Activated CD4-positive, CD25-positive, alpha-beta regulatory T cell treated with anti-CD3 and anti-CD28 coated beads, Interleukin-2, amount 50 U/mL, for 72 hours (primary cell): ENCODE data around the gene MYO15A.
A peak's percentile ranks its signal among the peaks of the same experiment; 100 is the strongest.

Experiments
- DNase-seq: peaks from one replicate; pipeline ENCODE4 v3.0.0; 2021

Gene MYO15A

GRCh38 chr17:18108401-18109312, at the start of gene MYO15A:
MYO15A (plus strand) TSS chr17:18108756; CDS start chr17:18118801, 10,045 bp downstream.
- DNase-seq: no peak

DNA sequence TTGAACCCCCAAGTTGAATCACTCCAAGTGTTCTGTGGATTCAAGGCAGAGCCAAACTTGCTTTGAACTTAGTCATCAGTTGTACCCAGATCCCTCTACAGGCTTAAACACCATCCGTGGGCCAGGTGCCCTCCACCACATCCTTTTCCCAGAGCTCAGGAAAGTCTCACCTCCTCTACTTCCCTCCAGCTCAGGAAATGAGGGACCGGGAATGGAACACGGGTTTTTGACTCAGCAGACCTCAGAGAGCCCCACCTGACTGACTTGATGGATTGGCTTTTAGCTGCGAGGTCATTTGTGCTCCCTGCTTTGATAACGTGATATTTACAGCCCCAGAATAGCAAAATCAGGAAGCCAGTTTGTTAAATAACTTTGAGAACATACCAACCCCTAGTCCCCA, 49.3 kb upstream of the MYO15A start:
- no peak for DNase-seq

- DNase-seq: no peak
Observed at GRCh38 chr17:18064053-18064452, 44.5 kb upstream of the MYO15A start.

DNA sequence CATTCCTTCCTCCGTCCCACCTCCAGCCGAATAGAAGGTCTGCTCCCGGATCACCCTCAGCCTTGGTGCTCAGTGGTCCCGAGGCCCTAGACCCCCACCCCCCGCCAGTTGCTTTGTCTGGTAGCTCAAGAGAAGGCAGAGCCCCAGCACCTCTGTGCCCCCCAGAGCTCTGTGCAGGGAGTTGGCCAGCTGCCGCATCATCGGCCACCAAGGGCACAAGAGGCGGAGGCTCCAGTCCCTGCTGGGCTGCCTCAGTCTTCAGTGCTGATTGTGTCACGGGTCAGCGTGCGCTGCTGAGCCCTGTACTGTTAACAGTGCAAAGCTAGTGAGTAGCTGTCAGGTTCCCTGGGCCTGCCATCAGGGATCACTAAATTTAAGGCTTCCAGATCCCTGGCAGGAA, 43.0 kb upstream of the MYO15A start:
- no peak for DNase-seq

DNA sequence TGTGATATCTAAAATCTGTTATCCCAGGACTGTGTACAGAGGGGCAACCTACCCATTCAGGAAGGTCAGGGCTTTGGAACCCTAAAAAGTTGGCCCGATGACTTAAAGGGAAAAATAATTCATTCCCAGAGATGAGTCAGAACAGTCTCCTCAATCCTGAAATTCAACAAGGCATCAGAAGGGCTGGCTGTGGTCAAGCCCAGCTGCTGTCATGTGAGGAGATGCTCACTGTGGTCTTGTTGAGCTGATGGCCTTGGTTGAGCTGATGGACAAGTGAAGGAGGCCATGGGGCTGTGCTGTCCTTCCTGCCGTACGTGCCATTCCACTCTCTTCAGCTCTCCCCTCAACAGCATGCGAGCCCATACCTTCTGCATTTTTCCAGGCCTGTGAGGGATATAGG, 41.7 kb upstream of the MYO15A start:
- DNase-seq: no peak

- DNase-seq: no peak
Observed at GRCh38 chr17:18069101-18069500, 39.5 kb upstream of the MYO15A start.

GRCh38 chr17:18070861-18071340, 37.7 kb upstream of the MYO15A start:
- DNase-seq: no peak

GRCh38 chr17:18071751-18072150, 36.8 kb upstream of the MYO15A start:
- DNase-seq: no peak

DNA sequence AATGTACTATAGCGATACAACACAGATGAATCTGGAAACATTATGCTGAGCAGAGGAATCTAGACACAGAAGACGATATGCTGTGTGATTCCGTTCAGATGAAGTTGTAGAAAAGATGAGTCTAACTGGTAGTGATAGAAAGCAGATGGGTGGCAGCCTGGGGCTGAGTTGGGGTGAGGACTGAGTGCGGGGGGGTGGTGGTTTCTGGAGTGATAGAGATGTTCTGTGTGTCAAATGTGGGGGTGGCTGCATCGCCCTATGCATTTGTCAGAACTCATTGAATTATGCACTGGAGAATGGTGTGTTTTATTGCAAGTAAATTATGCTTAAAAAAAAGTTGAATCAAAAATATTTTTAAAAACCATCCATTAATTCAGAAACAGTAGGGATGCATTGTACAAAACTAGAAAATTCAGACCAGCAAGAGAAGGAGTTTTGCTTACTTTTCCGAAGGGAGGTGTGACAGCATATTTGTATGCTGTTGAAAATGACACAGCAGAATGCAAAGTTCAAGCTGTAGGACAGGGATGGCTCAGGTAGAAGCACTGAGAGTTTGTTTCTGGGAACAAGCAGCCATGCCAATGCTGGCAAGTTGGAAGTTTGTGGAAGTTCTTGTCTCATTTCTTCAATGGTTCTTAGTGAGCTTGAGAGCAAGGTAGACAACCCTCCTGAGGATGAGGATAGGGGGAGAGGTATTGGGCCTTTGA, 33.8 kb upstream of the MYO15A start:
- DNase-seq: no peak

DNA sequence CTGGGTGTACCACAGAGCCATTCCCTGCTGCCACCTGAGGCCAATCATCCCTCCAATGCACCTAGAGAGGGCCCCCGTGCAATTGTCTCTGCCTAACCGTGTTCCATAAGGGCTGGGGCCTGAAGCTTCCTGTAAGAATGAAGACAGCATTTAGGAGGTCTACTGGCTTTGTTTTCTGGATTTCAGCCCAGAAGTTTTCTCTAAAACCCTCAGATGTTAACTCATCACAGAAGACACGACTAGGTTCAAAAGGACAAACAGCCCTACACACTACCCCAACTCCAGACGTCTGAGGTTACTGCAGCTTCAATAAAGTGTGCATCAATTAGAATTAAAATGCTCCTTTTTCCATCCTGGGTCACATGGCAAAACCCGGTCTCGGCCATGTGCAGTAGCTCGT, 31.6 kb upstream of the MYO15A start:
- DNase-seq: no peak

GRCh38 chr17:18079543-18079942, 29.0 kb upstream of the MYO15A start:
- DNase-seq: no peak

- no peak for DNase-seq
Observed at GRCh38 chr17:18084256-18084655, 24.3 kb upstream of the MYO15A start.

DNA sequence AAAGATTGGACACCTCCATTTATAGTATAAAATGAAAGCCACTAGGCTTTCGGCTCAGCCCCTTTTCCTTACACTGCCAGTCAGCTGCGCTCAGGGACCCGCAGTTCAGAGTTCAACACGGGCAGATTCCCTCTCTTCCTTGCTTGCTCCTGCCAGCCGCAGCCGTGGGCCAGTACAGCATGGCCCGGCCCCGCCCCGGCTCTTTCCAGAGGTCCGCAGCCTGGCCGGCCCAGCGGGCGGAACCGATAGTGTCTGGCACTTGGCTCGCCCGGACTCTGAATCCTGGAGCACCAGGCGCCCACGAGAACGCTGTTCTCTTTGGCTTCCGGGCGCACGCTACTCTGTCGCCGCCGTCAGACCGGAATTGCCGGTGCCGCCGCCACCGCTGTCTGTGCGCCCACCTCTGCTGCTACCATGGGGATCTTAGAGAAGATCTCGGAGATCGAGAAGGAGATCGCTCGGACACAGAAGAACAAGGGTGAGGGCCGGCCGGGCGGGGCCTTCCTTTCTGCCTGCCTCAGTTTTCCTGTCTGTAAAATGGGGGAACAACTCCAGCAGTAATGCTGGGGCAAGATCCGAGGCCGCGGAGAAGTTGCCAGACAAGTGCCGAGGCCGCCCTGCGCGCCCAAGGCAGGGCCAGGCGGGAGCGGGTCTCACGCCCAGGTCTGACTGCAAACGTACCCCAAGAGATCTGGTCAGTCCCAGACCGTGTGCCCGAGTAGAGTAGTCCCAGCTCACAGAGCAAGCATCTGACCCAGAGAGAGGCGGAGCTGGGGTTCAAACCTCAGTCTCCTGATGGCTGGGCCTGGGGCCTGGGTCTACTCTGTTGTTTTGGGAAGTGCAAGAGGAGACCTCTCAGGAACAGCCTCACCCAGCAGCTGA, 20.7 kb upstream of the MYO15A start, which contains the start of gene DRG2:
Gene DRG2 (plus strand): TSS at position 339 of the 882 bp plus-strand sequence. CDS start 76 bp downstream, at position 415.
- DNase-seq: peak; percentile 96

DNA sequence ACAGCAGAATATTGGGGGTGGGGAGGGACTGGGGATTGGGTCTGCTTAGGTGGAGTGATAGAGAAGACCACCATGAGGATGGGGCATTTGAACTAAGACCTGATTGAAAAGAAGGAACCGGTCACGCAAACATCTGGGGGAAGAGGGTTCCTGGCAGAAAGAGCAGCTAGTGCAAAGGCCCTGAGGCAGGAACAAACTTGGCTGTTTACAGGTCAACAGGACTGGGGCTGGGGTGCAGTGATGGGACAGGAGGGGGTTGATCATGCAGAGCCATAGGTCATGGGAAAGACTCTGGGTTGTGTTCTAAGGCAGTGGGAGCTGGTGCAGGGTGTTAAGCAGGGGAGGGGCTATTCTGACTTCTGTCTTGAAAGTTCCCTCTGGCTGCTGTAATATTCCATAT, 18.9 kb upstream of the MYO15A start:
- no peak for DNase-seq

GRCh38 chr17:18093616-18094408, 14.7 kb upstream of the MYO15A start:
- DNase-seq: no peak

DNA sequence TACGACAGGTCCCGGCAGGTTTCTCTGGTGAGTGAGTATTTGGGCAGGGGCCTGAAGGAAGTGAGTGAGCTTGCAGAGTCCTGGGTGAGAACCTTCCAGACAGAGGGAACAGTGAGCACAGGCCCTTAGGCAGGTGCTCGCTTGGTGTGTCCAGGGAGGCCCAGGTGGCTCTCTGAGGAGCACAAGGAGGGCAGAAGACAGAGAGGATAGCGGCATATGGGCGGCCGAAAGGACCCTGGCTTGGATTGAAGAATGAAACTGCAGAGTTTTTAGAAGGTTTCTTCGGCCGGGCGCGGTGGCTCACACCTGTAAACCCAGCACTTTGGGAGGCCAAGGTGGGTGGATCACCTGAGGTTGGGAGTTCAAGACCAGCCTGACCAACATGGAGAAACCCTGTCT, 14.1 kb upstream of the MYO15A start:
- no peak for DNase-seq

DNA sequence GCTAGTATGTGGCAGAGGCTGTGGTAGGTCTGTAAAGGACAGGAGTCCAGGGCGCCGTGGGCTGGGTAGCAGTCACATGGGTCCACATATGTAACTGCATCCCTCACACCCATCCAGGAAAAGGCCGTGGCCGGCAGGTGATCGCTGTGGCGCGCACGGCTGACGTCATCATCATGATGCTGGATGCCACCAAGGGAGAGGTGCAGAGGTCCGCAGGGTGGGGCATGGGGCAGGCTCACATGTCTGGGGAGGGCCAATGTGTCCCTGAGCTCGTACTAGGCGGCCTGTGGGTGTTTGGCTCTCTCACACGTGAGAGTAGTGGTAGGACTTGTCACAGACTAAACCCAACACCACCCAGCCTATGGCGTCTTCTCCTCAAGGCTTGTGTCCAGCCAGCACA, 9.0 kb upstream of the MYO15A start:
- no peak for DNase-seq

DNA sequence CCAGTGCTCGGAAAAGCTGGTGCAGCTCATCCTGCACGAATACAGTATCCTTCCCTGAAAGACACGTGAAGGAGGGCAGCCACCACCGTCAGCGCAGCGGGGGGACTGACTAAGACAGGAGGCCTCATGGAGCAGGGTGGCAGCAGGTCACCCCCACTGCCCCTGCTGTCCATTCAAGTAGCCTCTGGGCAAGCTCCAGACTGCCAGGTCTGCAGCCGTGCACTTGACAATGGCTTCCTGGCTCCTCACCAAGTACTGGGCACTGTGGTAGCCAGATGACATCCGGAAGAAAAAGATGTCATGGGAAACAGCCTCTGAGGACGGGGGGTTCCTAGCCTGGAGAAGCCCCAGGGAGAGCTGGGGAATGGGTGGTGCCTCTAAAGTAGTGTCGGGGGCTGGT, 7.9 kb upstream of the MYO15A start:
- no peak for DNase-seq

- DNase-seq: no peak
Observed at GRCh38 chr17:18101828-18102227, 6.7 kb upstream of the MYO15A start.

GRCh38 chr17:18102640-18103039, 5.9 kb upstream of the MYO15A start:
- DNase-seq: no peak

GRCh38 chr17:18105027-18105426, 3.5 kb upstream of the MYO15A start:
- DNase-seq: no peak

GRCh38 chr17:18105595-18105994, 3.0 kb upstream of the MYO15A start:
- no peak for DNase-seq
